Fibroblast of mammary gland (primary cell): ENCODE results near the gene CLTB.
A peak's percentile ranks its signal among the peaks of the same experiment; 100 is the strongest.

ENCODE experiments used
- DNase-seq: peaks from one replicate; pipeline ENCODE4 v3.0.0-alpha.2; 2010; ENCODE audit warnings: low read depth
- H3K4me3 ChIP-seq: 2 replicates; pipeline ENCODE4 v1.5.1; 2011; ENCODE audit warnings: low read depth, mild to moderate bottlenecking, low read length, moderate library complexity; ENCODE audit not compliant: control insufficient read depth
- CTCF ChIP-seq: conservative IDR thresholded peaks from 2 replicates; pipeline ENCODE4 v1.5.1; 2011; ENCODE audit warnings: low read depth, low read length, inconsistent platforms; ENCODE audit not compliant: control insufficient read depth, insufficient read depth

CLTB gene

GRCh38 chr5:176369934-176370711 lies 46.2 kb downstream of the CLTB start:
- no peak for DNase-seq
- no peak overlapping the region for H3K4me3 ChIP-seq
- no peak for TF ChIP-seq CTCF

GRCh38 chr5:176368726-176369125 lies 47.6 kb downstream of the CLTB start:
- no peak for TF ChIP-seq CTCF
- DNase-seq: no peak
- H3K4me3 ChIP-seq: no peak overlapping the region

- H3K4me3 ChIP-seq: peak overlapping the region; percentile 57
- no peak for TF ChIP-seq CTCF
- DNase-seq: no peak
Observed at GRCh38 chr5:176366232-176366894, 50.0 kb downstream of the CLTB start.

GRCh38 chr5:176365351-176366231 lies 50.7 kb downstream of the CLTB start, which contains the start of gene ARL10:
ARL10 (plus strand) TSS chr5:176365487; CDS start chr5:176365564, 77 bp downstream.
- peak; percentile 46 for DNase-seq
- TF ChIP-seq CTCF: no peak
- peak within 1 kb of the TSS; percentile 57 for H3K4me3 ChIP-seq

- peak overlapping the region; percentile 57 for H3K4me3 ChIP-seq
- TF ChIP-seq CTCF: no peak
- peak; percentile 20 for DNase-seq
Observed at GRCh38 chr5:176364765-176365350, 51.5 kb downstream of the CLTB start.

- no peak for TF ChIP-seq CTCF
- peak overlapping the region; percentile 94 for H3K4me3 ChIP-seq
Observed at GRCh38 chr5:176362233-176362490, 54.2 kb downstream of the CLTB start.

More at GRCh38 chr5:176362233-176362490, 54.2 kb downstream of the CLTB start:
- no peak for DNase-seq
